ENCODE data around the gene SLC1A7. TPM values are rescaled to one million over a fixed set of nuclear protein-coding genes. Genes with fewer than 3 reads are reported as not detected.
"Not testable (repeated sequence)": the region's sequence is repeated elsewhere in the genome, so short reads cannot be mapped to it uniquely, and the experiment has no call there.

Gene SLC1A7
- total and polyA plus RNA-seq, 2 experiments from 2014 or later = not detected

DNA sequence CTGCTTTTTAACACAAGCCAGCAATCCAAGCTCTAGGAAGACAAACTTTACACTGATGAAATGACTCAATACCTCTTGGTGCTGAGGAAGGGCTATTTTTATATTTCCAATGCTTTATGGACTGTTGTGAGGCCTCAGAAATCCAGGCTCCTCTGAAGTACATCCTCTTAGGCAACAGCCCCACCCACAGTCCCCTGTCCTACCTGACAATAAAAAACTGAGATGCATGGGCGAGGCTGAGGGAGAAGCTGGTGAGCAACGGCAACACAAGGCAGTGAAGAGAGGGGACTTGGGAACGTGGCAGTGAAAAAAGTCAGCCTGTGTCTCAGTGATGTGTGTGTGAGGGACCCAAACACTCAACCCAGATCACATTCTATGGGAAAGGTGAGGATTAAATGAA is 44.1 kb upstream of the SLC1A7 start:
- Histone ChIP-seq H3K9me3 (ENCODE audit: low read depth) (no peaks in the 10 kb centered on the region), H3K4me3 (no peak overlapping the region), H3K27me3 (no peaks in the 10 kb centered on the region), H3K4me1 (ENCODE audit: low read depth) (no peaks in the 10 kb centered on the region), H3K36me3 (no peaks in the 10 kb centered on the region), H3K27ac (no peak overlapping the region)
- TF ChIP-seq CTCF (IDR thresholded peaks at IDR 0.05; ENCODE audit: low read depth, low read length) = no peak
- DNase-seq (ENCODE audit: low read depth in 1 of 2, low spot score in 1 of 2) = no peak

DNA sequence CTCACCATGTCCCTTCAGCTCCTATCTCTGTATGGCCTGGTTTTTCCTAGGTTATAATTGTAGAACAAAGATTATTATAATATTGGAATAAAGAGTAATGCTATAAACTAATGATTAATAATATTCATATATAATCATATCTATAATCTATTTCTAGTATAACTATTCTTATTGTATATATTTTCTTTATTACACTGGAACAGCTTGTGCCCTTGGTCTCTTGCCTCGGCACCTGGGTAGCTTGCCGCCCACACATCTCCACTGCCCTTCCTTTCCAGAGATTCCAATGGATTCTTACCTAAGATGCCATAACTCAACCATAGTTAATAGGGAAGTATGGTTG is 43.5 kb upstream of the SLC1A7 start:
- not testable (repeated sequence) for H3K9me3 ChIP-seq (ENCODE audit: low read depth); H3K27ac ChIP-seq; DNase-seq (ENCODE audit: low read depth in 1 of 2, low spot score in 1 of 2); H3K4me3 ChIP-seq; H3K27me3 ChIP-seq; H3K4me1 ChIP-seq (ENCODE audit: low read depth); H3K36me3 ChIP-seq

DNA sequence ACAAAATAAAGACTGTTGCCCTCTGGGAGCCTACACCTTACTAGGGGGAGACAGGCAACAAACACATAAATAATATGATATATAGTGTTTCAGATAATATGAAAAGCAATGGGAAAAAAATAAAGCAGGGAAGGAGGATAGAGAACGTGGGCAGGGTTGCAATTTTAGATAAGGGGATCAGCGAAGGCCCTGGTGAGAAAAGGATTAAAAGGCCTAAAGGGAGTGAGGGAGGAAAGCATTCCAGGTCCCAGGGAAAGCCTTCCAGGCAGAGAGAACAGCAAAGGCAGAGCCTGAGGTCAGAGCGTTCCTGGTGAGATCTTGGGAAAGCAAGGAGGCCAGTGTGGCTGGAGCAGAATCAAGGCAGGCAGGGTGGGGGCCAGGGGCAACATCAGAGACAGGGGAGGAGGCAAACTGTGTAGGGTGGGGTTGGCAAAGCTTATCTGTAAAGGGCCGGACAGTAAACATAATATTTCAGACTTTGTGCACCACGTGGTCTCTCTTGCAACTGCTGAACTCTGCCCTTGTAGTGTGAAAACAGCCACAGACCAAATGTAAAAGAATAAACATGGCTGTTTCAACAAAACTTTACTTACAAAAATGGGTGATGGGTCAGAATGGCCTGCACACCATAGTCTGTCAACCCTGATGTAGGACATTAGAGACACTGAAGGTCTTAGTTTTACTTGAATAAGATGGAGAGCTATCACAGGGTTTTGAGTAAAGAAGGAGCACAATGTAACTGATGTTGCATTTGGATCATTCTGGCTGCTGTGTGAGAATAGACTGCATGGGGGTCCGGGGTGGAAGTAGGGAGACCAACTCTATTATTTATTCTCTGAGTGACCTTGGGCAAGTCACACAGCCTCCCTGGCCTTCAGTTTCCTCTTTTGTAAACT is 40.9 kb upstream of the SLC1A7 start:
- Histone ChIP-seq H3K4me1 (ENCODE audit: low read depth) (no peaks in the 10 kb centered on the region), H3K36me3 (no peaks in the 10 kb centered on the region), H3K27ac (no peak overlapping the region), H3K4me3 (no peak overlapping the region), H3K27me3 (no peaks in the 10 kb centered on the region), H3K9me3 (ENCODE audit: low read depth) (no peaks in the 10 kb centered on the region)
- peak in 1 of 2 donors; percentile 75 for DNase-seq (ENCODE audit: low read depth in 1 of 2, low spot score in 1 of 2)
- no peak for TF ChIP-seq CTCF (IDR thresholded peaks at IDR 0.05; ENCODE audit: low read depth, low read length)

- TF ChIP-seq CTCF (IDR thresholded peaks at IDR 0.05; ENCODE audit: low read depth, low read length) = no peak
- no peaks in the 10 kb centered on the region for H3K36me3 ChIP-seq
- no peaks in the 10 kb centered on the region for H3K4me1 ChIP-seq (ENCODE audit: low read depth)
- no peak for DNase-seq (ENCODE audit: low read depth in 1 of 2, low spot score in 1 of 2)
- no peak overlapping the region for H3K27ac ChIP-seq
- no peaks in the 10 kb centered on the region for H3K9me3 ChIP-seq (ENCODE audit: low read depth)
- no peaks in the 10 kb centered on the region for H3K27me3 ChIP-seq
- no peak overlapping the region for H3K4me3 ChIP-seq
These were observed 40.3 kb upstream of the SLC1A7 start for GRCh38 chr1:53182716-53183094.

GRCh38 chr1:53182111-53182593 is 39.7 kb upstream of the SLC1A7 start:
- no peaks in the 10 kb centered on the region for H3K36me3 ChIP-seq
- H3K27me3 ChIP-seq = no peaks in the 10 kb centered on the region
- TF ChIP-seq CTCF (IDR thresholded peaks at IDR 0.05; ENCODE audit: low read depth, low read length) = peak; percentile 73
- DNase-seq (ENCODE audit: low read depth in 1 of 2, low spot score in 1 of 2) = peak; percentile 89 to 90
- H3K9me3 ChIP-seq (ENCODE audit: low read depth) = no peaks in the 10 kb centered on the region
- no peaks in the 10 kb centered on the region for H3K4me1 ChIP-seq (ENCODE audit: low read depth)
- no peak overlapping the region for H3K4me3 ChIP-seq
- no peak overlapping the region for H3K27ac ChIP-seq

- no peak overlapping the region for H3K4me3 ChIP-seq
- no peaks in the 10 kb centered on the region for H3K9me3 ChIP-seq (ENCODE audit: low read depth)
- no peak for DNase-seq (ENCODE audit: low read depth in 1 of 2, low spot score in 1 of 2)
- no peaks in the 10 kb centered on the region for H3K4me1 ChIP-seq (ENCODE audit: low read depth)
- TF ChIP-seq CTCF (IDR thresholded peaks at IDR 0.05; ENCODE audit: low read depth, low read length) = no peak
- H3K27me3 ChIP-seq = no peaks in the 10 kb centered on the region
- H3K27ac ChIP-seq = no peak overlapping the region
- no peaks in the 10 kb centered on the region for H3K36me3 ChIP-seq
These were observed 38.5 kb upstream of the SLC1A7 start for GRCh38 chr1:53180951-53181350.

Measured in cardiac muscle cell (in vitro differentiated cells and primary cell).